Umbilical cord (tissue), 2 donors: ENCODE results near the gene EEF2K. TPM values are rescaled to one million over a fixed set of nuclear protein-coding genes. Genes with fewer than 3 reads are reported as not detected.

Source experiments
- DNase-seq: peaks from one replicate; pipeline ENCODE4 v3.0.0-alpha.2; 2015; ENCODE audit warnings: low spot score
- total RNA-seq: library from RNA; depleted of rRNA; stranded (reverse); fragments of >200 nt; gene quantifications from one replicate; pipeline ENCODE4 v1.2.3, GENCODE V29; 2014; ENCODE audit warnings: low replicate concordance; ENCODE audit not compliant: insufficient read depth

The EEF2K gene
- total RNA-seq, 1 donor from 2014 or later: 20.5 TPM

DNA sequence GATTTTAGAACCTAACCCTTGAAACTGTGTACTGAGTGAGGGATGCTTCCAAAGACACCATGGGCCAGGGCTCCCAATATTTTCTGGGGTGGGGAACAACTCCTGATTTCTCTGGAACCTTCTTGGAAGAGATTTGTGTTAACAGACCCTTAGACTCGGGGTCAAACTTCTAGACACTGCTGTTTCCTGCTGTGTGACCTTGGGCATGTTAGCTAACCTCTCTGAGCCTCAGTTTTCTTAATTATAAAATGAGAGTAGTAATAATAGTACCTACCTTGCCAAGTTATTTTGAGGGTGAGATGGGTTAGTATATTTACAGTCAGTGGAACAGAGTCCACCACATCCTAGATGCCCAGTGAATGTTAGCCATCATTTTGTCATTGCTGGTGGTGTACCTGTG lies 109.9 kb downstream of the EEF2K start:
- no peak for DNase-seq

DNA sequence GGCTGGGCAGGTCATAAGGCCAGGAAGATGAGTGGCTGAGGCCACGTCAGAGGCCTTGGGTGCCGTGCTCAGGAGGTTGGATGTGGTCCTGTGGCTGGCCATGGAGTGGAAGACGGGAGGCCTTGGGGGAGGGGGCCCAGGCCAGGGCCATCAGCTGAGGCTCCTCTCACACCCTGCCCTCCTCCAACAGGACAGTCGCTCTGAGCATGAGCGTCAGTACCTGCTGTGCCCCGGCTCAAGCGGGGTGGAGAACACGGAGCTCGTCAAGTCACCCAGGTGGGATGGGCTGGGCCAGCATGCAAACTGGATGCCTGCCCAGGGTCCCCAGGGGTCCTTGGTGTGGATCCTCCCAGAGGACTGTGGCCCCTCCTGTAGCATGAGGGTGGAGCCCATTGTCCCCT lies 110.3 kb downstream of the EEF2K start:
- no peak for DNase-seq

DNA sequence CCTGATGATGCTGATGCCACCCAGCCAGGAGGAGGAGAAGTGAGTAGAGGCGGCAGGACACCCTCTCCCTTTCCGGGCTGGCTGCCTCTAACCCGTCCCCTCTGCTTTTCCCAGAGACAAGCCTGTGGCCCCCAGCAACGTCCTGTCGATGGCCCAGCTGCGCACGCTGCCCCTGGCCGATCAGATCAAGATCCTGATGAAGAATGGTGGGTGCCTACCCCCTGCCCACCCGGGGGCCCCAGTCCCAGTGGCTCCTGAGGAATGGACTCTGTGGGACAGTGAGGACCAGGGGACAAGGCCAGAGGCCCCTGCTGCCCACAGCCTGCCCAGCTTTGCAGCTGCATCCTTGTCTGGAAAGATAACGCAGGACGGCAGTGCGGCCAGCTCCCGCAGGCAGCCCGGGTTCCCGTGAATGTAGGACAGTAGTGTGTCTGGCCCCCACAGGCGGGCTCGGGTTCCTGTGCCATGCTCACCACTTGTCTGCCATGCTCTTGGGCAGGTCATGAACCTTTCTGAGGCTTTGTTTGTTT lies 111.0 kb downstream of the EEF2K start:
- DNase-seq: no peak

- DNase-seq: no peak
Observed at GRCh38 chr16:22317625-22318024, 111.5 kb downstream of the EEF2K start.

DNA sequence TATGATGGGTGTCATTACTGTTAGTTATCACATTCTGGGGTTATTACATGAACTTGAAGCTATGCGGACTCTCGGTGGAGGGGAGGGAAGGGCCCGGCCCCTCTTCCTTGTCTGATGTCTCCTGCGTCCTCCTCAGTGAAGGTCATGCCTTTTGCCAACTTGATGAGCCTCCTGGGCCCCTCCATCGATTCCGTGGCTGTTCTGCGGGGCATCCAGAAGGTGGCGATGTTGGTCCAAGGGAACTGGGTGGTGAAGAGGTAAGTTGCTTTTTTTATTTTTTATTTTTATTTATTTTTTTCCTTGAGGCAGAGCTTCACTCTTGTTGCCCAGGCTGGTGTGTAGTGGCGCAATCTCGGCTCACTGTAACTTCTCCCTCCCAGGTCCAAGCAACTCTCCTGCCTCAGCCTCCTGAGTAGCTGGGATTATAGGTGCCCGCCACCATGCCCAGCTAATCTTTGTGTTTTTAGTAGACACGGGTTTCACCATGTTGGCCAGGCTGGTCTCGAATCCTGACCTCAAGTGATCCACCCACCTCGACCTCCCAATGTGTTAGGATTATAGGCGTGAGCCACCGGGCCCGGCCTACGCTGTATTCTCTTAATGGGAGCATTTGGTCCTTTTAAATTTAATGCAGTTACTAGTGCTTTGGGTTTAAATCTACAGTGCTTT lies 112.7 kb downstream of the EEF2K start:
- DNase-seq: no peak

DNA sequence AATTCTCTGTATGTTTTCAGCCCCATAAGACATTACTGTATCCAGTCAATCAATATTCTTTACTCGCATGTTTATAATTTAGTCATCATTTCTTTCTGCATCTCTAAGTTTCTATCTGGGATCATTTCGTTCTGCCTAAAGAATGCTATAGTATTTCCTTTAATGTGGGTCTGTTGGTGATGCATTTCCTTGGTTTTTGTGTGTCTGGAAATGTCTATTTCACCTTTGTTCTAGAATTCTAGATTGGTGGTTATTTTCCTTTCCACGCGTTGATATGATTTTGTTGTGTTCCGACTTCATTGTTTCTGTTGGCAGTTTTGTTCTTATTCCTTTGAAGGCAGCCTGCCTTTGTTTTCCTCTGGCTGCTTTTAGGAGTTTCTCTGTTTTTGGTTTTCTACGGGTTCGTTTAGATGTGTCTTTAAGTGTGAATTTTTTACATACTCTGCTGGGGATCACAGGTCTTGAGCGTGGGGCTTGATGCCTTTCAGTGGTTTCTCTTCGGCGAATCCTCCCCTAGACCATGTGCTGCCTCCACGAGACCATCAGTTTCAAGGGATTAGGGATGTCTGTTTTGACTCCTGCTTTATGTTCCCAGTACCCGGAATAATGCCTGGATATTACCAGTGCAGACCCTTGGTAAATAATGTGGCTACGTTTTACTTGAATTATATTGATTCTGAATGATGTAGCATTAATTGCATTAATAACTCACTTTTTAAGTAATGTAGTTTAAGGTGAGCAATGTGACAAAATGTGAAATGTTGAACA lies 114.7 kb downstream of the EEF2K start:
- DNase-seq: no peak

DNA sequence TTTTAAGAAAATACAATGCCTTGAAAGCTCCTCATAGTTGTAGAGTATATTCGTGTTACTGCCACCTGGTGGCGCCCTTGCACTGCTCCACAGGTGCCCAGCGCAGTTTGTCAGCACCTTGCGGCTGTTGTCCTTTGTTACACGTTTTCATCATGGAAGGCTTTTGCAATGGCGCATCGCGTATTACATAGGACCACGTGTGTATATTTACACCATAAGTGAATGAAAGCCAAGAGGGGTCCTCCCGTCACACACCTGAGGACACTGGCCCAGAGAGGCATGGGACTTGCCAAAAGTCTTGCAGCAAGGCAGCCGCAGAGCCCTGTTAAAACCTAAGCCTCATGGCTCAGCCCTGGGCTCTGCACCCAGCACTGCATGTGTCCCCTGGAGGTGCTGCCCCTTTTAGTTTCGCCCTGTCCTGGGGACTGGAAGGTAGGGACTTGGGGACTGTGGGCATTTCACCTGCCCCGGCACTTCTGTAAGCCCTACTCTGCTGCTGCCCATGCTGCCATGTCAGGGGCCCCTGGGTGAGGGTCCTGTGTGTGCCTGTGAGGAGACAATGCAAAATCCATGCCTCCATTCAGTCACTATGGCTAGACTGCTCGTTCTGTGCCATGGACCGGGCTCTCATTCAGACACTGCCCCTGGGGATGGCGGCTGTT lies 115.4 kb downstream of the EEF2K start:
- DNase-seq: peak; percentile 47

- no peak for DNase-seq
Observed at GRCh38 chr16:22322021-22322471, 116.0 kb downstream of the EEF2K start.

DNA sequence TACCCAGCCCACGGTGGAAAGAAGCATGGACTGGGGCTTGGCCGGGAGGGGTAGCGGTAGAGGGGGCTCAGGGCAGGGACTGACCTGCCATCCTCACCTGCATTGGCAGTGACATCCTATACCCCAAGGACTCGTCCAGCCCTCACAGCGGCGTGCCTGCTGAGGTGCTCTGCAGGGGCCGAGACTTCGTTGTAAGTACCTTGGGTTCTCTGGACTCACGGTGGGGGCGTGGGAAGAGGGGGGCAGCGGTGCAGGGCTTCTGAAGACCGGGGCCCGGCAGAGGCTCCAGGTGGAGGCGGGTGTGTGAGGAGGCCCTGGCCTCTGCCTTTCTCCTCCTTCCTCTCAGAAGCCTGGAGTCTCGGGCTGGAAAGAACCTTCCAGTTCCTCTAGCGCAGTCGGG lies 116.7 kb downstream of the EEF2K start:
- no peak for DNase-seq

- DNase-seq: no peak
Observed at GRCh38 chr16:22323173-22323958, 117.3 kb downstream of the EEF2K start.

DNA sequence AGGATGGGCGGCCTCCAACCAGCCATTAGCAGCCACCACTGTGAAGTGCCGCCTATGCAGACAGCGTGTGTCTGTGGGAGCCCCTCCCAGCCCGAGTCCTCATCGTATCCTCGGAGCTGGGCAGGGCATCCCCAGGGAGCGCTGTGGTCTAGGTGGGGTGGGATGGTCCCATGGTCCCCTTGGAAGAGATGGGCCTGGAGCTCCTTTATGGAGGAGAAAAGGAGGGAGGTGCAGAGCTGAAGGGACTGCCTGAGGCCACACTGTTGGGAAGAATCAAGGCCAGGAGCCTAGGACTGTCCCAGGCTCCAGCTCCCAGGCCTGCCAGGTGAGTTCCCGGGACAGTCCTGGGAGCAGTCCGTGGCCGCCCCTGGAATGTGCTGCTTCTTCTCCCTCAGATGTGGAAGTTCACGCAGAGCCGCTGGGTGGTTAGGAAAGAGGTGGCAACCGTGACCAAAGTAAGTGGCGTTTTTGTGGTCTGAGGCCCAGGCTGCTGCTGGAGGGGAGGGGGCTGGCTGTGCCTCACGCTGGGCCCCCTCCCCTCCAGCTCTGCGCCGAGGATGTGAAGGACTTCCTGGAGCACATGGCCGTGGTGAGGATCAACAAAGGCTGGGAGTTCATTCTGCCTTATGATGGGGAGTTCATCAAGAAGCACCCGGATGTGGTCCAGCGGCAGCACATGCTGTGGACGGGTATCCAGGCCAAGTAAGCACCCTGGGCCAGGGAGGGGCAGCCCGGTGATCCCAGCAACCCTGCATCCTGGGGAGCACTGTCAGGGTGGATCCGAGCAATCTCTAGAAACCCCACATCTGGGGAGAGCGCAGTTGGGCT lies 118.1 kb downstream of the EEF2K start:
- DNase-seq: no peak

GRCh38 chr16:22324787-22325597 lies 118.9 kb downstream of the EEF2K start:
- no peak for DNase-seq

- no peak for DNase-seq
Observed at GRCh38 chr16:22325598-22326368, 119.7 kb downstream of the EEF2K start.

DNA sequence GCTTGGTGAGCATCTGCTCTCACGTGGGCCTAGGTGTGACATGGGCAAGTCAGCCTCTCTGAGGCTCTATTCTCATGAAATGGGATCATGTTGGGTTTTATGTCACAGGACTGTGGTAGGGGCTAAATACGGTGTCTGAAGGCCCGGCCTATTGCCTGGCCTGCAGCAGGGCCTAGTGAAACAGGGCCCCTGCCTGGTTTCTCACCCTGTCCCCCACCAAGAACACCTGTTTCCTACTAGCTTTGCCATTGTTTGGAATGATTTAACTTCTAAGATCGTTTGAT lies 120.2 kb downstream of the EEF2K start:
- DNase-seq: no peak

DNA sequence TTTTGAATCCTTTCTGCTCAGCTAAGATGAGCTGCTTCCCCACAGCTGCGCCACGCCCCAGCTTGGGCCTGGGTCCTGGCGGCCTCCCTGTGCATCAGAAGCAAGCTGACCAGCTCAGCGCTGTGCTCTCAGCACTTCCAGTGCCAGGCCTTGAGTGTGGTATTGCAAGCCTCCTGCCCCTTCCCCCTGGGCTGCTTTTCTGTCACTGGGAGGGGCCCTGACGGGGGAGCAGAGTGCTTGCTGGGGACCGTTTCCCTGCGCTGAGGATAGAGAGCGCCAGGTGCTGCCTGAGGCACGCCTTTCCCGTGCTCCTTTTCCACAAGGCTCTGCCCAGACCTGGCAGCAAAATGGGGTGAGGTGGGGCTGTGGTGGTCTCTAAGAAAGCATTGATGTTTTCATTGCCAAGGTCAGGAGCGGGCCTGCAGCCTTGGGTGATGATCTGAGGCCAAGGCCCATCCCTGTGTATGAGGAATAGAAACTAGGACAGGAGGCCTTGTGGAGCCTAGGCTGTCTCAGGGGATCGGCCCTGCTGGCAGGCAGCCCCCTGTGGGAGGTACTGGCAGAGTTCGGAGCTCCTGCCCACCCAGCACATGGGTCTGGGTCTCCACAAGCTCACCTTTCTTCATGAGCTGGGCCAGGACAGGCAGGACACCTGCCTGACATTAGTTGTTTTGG lies 120.8 kb downstream of the EEF2K start:
- DNase-seq: no peak

DNA sequence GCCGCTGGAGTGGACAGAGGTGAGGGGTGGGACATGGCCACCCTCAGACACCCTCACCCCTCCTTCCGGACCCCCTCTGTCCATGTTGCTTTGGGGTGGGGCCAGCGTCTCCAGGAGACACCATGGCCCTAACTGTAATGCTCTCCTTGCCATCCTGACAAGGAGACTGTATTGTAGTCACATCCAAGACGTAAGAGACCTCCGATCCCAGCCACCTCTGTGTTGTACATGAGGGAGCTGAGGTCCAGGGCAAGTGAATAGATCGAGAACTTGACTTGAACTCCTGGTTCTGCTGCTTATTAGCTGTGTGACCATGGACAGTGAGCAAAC lies 121.3 kb downstream of the EEF2K start:
- DNase-seq: no peak

DNA sequence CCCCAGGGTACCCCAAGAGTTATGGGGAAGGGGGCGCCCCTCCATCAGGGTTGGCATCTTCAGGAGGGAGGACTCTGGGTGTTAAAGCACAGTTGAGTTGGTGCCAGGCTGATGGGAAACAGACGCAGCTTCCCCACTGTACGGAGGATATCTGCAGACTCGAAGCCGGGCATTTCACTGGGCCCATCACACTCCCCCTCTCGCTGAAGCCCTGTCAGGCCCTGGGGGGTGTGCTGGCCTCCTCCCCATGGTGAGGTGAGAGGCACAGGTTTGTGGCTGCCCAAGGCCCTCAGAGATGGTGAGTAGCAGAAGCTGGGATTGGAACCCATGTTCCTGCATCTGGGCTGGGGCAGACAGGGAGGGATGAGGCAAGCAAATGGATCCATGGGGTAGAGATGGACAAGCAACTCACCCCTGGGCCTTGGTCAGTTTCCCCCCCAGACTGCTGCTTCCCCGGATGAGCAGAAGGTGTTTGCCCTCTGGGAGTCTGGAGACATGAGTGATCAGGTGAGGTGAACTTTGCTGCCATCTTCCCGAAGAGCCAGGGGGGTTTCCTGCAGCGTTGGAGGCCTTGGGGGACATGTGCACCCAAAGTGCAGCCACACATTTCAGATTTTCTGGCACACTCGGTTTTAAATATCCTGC lies 122.1 kb downstream of the EEF2K start:
- no peak for DNase-seq

DNA sequence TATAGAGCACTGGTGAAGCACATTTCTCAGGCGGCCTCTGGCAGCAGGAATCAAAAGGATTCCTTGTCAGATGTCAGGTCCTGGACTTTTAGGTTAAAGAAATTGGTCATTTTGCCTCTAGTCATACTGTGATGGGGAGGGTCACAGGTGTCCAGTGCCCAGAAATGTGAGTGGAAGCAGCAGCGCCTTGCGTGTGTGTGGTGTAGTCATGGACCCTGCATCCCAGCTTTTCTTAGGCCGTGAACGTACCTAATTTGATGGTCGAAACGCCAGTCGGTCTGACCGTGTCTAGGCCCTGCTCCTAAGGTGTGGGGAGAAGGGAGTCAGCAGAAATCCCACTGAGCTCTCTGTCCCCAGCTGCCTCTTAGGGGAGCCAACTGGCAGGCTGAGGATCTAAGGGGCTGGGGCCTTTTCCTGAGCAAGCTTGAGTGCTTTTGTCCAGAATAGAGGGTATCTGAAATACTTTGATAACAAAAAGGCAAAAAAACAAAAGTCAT lies 123.2 kb downstream of the EEF2K start:
- DNase-seq: no peak
